ENCODE measurements around the gene ATP6V0D1. TPM values are rescaled to one million over a fixed set of nuclear protein-coding genes. Genes with fewer than 3 reads are reported as not detected.

The ATP6V0D1 gene
- total and polyA plus RNA-seq, 2 experiments from 2014 or later: 20.6 to 68.7 TPM

GRCh38 chr16:67526149-67526791 lies 45.3 kb upstream of the ATP6V0D1 start:
- Mint-ChIP-seq H3K4me3 (no peak overlapping the region; the same call in 1 of the 3 replicates), H3K27me3 (ENCODE audit: insufficient read depth, low read depth, poor library complexity) (peaks cover 88% of the 10 kb centered on the region), H3K9me3 (no peaks in the 10 kb centered on the region; the same call in 2 of the 3 replicates), H3K27ac (no peak overlapping the region), H3K36me3 (ENCODE audit: low read depth) (no peaks in the 10 kb centered on the region), H3K4me1 (peaks cover 4% of the 10 kb centered on the region)
- H4K20me1 ChIP-seq (replicated peaks; ENCODE audit: insufficient read depth): peaks cover 3% of the 10 kb centered on the region; the same call in 1 of the 2 replicates
- H3K27ac ChIP-seq (ENCODE audit: low read depth): no peak overlapping the region
- 0 out of 2 replicates have a peak, but pooled peaks cover 10% of the 10 kb centered on the region for H3F3A ChIP-seq (replicated peaks; ENCODE audit: low read depth)
- DNase-seq (ENCODE audit: low spot score): no peak
- TF ChIP-seq POLR2AphosphoS5 (IDR thresholded peaks at IDR 0.05; ENCODE audit: low read depth) (no peak), EZH2phosphoT487 (IDR thresholded peaks at IDR 0.05; ENCODE audit: unreplicated experiment) (no peak), CREB1 (CRISPR knock-in tag; IDR thresholded peaks at IDR 0.05; ENCODE audit: low read depth) (no peak)
- TF ChIP-seq, protein P1, sequence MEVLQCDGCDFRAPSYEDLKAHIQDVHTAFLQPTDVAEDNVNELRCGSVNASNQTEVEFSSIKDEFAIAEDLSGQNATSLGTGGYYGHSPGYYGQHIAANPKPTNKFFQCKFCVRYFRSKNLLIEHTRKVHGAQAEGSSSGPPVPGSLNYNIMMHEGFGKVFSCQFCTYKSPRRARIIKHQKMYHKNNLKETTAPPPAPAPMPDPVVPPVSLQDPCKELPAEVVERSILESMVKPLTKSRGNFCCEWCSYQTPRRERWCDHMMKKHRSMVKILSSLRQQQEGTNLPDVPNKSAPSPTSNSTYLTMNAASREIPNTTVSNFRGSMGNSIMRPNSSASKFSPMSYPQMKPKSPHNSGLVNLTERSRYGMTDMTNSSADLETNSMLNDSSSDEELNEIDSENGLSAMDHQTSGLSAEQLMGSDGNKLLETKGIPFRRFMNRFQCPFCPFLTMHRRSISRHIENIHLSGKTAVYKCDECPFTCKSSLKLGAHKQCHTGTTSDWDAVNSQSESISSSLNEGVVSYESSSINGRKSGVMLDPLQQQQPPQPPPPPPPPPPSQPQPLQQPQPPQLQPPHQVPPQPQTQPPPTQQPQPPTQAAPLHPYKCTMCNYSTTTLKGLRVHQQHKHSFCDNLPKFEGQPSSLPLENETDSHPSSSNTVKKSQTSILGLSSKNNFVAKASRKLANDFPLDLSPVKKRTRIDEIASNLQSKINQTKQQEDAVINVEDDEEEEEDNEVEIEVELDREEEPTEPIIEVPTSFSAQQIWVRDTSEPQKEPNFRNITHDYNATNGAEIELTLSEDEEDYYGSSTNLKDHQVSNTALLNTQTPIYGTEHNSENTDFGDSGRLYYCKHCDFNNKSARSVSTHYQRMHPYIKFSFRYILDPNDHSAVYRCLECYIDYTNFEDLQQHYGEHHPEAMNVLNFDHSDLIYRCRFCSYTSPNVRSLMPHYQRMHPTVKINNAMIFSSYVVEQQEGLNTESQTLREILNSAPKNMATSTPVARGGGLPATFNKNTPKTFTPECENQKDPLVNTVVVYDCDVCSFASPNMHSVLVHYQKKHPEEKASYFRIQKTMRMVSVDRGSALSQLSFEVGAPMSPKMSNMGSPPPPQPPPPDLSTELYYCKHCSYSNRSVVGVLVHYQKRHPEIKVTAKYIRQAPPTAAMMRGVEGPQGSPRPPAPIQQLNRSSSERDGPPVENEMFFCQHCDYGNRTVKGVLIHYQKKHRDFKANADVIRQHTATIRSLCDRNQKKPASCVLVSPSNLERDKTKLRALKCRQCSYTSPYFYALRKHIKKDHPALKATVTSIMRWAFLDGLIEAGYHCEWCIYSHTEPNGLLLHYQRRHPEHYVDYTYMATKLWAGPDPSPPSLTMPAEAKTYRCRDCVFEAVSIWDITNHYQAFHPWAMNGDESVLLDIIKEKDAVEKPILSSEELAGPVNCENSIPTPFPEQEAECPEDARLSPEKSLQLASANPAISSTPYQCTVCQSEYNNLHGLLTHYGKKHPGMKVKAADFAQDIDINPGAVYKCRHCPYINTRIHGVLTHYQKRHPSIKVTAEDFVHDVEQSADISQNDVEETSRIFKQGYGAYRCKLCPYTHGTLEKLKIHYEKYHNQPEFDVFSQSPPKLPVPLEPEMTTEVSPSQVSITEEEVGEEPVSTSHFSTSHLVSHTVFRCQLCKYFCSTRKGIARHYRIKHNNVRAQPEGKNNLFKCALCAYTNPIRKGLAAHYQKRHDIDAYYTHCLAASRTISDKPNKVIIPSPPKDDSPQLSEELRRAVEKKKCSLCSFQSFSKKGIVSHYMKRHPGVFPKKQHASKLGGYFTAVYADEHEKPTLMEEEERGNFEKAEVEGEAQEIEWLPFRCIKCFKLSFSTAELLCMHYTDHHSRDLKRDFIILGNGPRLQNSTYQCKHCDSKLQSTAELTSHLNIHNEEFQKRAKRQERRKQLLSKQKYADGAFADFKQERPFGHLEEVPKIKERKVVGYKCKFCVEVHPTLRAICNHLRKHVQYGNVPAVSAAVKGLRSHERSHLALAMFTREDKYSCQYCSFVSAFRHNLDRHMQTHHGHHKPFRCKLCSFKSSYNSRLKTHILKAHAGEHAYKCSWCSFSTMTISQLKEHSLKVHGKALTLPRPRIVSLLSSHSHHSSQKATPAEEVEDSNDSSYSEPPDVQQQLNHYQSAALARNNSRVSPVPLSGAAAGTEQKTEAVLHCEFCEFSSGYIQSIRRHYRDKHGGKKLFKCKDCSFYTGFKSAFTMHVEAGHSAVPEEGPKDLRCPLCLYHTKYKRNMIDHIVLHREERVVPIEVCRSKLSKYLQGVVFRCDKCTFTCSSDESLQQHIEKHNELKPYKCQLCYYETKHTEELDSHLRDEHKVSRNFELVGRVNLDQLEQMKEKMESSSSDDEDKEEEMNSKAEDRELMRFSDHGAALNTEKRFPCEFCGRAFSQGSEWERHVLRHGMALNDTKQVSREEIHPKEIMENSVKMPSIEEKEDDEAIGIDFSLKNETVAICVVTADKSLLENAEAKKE (CRISPR knock-in tag; IDR thresholded peaks at IDR 0.05): no peak
- no peak overlapping the region for H2AFZ ChIP-seq
- ATAC-seq: no peak
- H3K4me3 ChIP-seq: no peak overlapping the region
- no peak overlapping the region for H3K4me2 ChIP-seq
- no peaks in the 10 kb centered on the region for H3K79me2 ChIP-seq (replicated peaks; ENCODE audit: insufficient read depth)
- H3K36me3 ChIP-seq (ENCODE audit: insufficient read depth): no peaks in the 10 kb centered on the region
- H3K27me3 ChIP-seq (ENCODE audit: insufficient read depth): peaks cover 96% of the 10 kb centered on the region
- H3K9me2 ChIP-seq (ENCODE audit: insufficient read depth): no peaks in the 10 kb centered on the region
- peaks cover 10% of the 10 kb centered on the region; the same call in 1 of the 2 replicates for H3K4me1 ChIP-seq (ENCODE audit: insufficient read depth)
